ENCODE data around the gene GHDC. TPM values are rescaled to one million over a fixed set of nuclear protein-coding genes. Genes with fewer than 3 reads are reported as not detected.
A peak's percentile ranks its signal among the peaks of the same experiment; 100 is the strongest.

The GHDC gene
- total and polyA plus RNA-seq, 2 of the 13 experiments (the other 11 are each of a cell fraction or from before 2014, with no cell fraction given): 15.4 to 22.5 TPM

- TF ChIP-seq ZNF280D (CRISPR knock-in tag; IDR thresholded peaks at IDR 0.05): peak; percentile 82; the same call in 1 of the 2 replicates
- peak; percentile 68; the same call in 1 of the 2 replicates for TF ChIP-seq ZNF816 (CRISPR knock-in tag; IDR thresholded peaks at IDR 0.05; ENCODE audit: borderline replicate concordance)
- peak; percentile 85 for TF ChIP-seq BORCS8-MEF2B (CRISPR knock-in tag; IDR thresholded peaks at IDR 0.05)
- TF ChIP-seq TMF1 (CRISPR knock-in tag; IDR thresholded peaks at IDR 0.05; ENCODE audit: low read depth): peak; percentile 82; the same call in 1 of the 2 replicates
- TF ChIP-seq ARNT2 (CRISPR knock-in tag; IDR thresholded peaks at IDR 0.05; ENCODE audit: low read depth): peak; percentile 91
- TF ChIP-seq DMAP1 (CRISPR knock-in tag; IDR thresholded peaks at IDR 0.05): no peak
- no peak for TF ChIP-seq PHF8 (CRISPR knock-in tag; IDR thresholded peaks at IDR 0.05)
- 0 out of 2 replicates have a peak, but pooled peaks have one; percentile 85 for TF ChIP-seq FOXO4 (CRISPR knock-in tag; conservative IDR thresholded peaks at IDR 0.05)
- TF ChIP-seq TRIM24 (CRISPR knock-in tag; IDR thresholded peaks at IDR 0.05): no peak
- TF ChIP-seq ZNF580 (CRISPR knock-in tag; IDR thresholded peaks at IDR 0.05; ENCODE audit: borderline replicate concordance, low read depth): peak; percentile 98
- TF ChIP-seq PRMT3 (CRISPR knock-in tag; IDR thresholded peaks at IDR 0.05; ENCODE audit: borderline replicate concordance, low read depth): 0 out of 2 replicates have a peak, but pooled peaks have one; percentile 19
- no peak for TF ChIP-seq LCORL (IDR thresholded peaks at IDR 0.05)
- peak; percentile 55 for TF ChIP-seq LCORL (CRISPR knock-in tag; IDR thresholded peaks at IDR 0.05)
- no peak for TF ChIP-seq PRPF4 (IDR thresholded peaks at IDR 0.05; ENCODE audit: low read depth, low read length, poor library complexity, severe bottlenecking)
- TF ChIP-seq ISL2 (CRISPR knock-in tag; IDR thresholded peaks at IDR 0.05): peak; percentile 87
- TF ChIP-seq SP4 (CRISPR knock-in tag; IDR thresholded peaks at IDR 0.05): peak; percentile 62; the same call in 1 of the 2 replicates
- TF ChIP-seq CHD4 (IDR thresholded peaks at IDR 0.05; ENCODE audit: borderline replicate concordance, low read length): no peak
- TF ChIP-seq ZNF460 (CRISPR knock-in tag; IDR thresholded peaks at IDR 0.05; ENCODE audit: borderline replicate concordance): no peak
- peak; percentile 92; the same call in 1 of the 2 replicates for TF ChIP-seq CREB3 (CRISPR knock-in tag; IDR thresholded peaks at IDR 0.05)
- TF ChIP-seq MLLT10 (CRISPR knock-in tag; IDR thresholded peaks at IDR 0.05): no peak
- no peak for TF ChIP-seq CBFB (CRISPR knock-in tag; IDR thresholded peaks at IDR 0.05)
- TF ChIP-seq DNMT1 (CRISPR knock-in tag; IDR thresholded peaks at IDR 0.05): no peak
- TF ChIP-seq THAP8 (CRISPR knock-in tag; IDR thresholded peaks at IDR 0.05; ENCODE audit: borderline replicate concordance): no peak
These were observed 14.3 kb downstream of the GHDC start (continued) for GRCh38 chr17:42179911-42180410.
